Measurements from ENCODE around the gene TPGS2.

DNA sequence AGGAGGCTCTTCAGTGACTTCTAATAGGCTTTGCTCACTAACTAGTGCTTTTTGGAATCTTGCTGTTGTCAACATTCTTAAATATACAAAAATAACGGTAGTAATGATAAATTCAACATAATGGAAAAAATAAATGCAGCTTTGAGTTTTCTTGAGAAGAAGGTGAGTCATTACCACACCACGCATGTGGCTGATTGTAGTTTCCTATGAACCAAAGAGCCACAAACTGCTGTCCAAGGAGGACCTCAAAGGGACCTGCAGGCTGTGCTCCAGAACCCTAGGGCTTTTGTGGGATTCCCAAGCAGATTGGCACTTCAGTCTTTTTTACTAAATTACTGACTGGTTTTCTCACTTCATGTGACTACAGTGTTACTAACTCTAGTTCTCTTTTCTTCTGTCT, 66.7 kb downstream of the TPGS2 start:
- TF ChIP-seq, protein P1, sequence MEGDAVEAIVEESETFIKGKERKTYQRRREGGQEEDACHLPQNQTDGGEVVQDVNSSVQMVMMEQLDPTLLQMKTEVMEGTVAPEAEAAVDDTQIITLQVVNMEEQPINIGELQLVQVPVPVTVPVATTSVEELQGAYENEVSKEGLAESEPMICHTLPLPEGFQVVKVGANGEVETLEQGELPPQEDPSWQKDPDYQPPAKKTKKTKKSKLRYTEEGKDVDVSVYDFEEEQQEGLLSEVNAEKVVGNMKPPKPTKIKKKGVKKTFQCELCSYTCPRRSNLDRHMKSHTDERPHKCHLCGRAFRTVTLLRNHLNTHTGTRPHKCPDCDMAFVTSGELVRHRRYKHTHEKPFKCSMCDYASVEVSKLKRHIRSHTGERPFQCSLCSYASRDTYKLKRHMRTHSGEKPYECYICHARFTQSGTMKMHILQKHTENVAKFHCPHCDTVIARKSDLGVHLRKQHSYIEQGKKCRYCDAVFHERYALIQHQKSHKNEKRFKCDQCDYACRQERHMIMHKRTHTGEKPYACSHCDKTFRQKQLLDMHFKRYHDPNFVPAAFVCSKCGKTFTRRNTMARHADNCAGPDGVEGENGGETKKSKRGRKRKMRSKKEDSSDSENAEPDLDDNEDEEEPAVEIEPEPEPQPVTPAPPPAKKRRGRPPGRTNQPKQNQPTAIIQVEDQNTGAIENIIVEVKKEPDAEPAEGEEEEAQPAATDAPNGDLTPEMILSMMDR (IDR thresholded peaks at IDR 0.05): no peak
- no peak for TF ChIP-seq POLR2A (IDR thresholded peaks at IDR 0.05)

Measured in heart left ventricle (tissue), 13 donors.